Activated CD4-positive, alpha-beta T cell treated with anti-CD3 and anti-CD28 coated beads, Interleukin-2, amount 50 U/mL, for 48 hours (primary cell): ENCODE results near the gene MYO1F.
A peak's percentile ranks its signal among the peaks of the same experiment; 100 is the strongest.
"Not testable (repeated sequence)": the region's sequence is repeated elsewhere in the genome, so short reads cannot be mapped to it uniquely, and the experiment has no call there.

Experiments
- DNase-seq, 2 experiments: peaks; one replicate each; pipeline ENCODE4 v3.0.0-alpha.2; 2020

The MYO1F gene

GRCh38 chr19:8577247-8577646, at the start of gene MYO1F:
TSS of gene MYO1F (minus strand) at chr19:8577442. CDS start at chr19:8577309, 133 bp downstream.
- no peak for DNase-seq

DNA sequence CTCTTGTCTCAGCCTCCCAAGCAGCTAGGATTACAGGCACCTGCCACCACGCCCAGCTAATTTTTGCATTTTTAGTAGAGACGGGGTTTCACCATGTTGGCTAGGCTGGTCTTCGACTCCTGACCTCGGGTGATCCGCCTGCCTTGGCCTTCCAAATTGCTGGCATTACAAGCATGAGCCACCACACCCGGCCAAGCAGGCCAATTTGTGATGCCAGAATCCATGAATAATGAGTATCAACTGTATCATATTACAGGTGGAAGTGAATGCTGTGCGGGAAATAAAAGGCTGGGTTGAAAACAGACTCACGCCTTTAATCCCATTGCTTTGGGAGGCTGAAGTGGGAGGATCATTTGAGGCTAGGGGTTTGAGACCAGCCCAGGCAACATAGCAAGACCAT, 49.6 kb upstream of the MYO1F start:
- DNase-seq: no peak

- DNase-seq: not testable (repeated sequence)
Measured at GRCh38 chr19:8622886-8623285, 45.6 kb upstream of the MYO1F start.

DNA sequence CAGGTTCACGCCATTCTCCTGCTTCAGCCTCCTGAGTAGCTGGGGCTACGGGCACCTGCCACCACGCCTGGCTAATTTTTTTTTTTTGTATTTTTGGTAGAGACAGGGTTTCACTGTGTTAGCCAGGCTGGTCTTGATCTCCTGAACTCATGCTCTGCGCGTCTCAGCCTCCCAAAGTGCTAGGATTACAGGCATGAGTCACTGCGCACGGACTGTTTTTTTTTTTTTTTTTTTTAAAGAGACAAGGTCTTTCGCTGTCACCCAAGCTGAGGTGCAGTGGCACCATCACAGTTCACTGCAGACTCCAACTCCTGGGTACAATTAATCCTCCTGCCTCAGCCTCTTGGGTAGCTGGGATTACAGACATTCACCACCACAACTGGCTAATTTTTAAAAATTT, 41.5 kb upstream of the MYO1F start:
- no peak for DNase-seq

- DNase-seq: no peak
Measured at GRCh38 chr19:8617984-8618383, 40.7 kb upstream of the MYO1F start.

DNA sequence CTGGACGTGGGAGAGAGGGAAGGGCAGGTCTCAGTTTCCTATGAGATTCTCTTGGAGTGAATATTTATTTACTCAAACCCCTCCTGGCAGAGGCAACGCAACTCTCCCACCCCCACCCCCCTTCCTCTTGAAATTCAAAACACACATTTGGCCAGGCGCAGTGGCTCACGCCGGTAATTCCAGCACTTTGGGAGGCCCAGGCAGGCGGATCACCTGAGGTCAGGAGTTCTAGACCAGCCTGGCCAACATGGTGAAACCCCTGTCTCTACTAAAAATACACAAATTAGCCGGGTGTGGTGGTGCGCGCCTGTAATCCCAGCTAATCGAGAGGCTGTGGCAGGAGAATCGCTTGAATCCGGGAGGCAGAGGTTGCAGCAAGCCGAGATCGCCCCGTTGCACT, 40.1 kb upstream of the MYO1F start:
- DNase-seq: not testable (repeated sequence)

DNA sequence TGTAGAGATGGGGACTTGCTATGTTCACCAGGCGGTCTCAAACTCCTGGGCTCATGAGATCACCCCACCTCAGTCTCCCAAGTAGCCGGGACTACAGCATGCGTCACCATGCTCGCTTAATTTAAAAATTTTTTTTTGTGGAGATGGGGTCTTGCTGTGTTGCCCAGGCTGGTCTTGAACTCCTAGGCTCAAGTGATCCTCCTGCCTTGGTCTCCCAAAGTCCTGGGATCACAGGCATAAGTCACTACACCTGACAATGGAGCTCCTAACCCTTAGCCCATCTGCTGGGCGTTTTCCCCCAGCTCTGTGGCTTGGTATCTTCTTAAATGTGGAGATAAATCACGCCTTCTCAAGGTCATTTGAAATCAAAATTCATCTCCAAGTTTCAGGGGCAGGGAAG, 39.6 kb upstream of the MYO1F start:
- DNase-seq: no peak

GRCh38 chr19:8615813-8616596, 38.8 kb upstream of the MYO1F start:
- peak; percentile 73 to 78 for DNase-seq

- no peak for DNase-seq
Measured at GRCh38 chr19:8615024-8615423, 37.8 kb upstream of the MYO1F start.

GRCh38 chr19:8614455-8614854, 37.2 kb upstream of the MYO1F start:
- DNase-seq: no peak

- DNase-seq: no peak
Measured at GRCh38 chr19:8612807-8613171, 35.5 kb upstream of the MYO1F start.

DNA sequence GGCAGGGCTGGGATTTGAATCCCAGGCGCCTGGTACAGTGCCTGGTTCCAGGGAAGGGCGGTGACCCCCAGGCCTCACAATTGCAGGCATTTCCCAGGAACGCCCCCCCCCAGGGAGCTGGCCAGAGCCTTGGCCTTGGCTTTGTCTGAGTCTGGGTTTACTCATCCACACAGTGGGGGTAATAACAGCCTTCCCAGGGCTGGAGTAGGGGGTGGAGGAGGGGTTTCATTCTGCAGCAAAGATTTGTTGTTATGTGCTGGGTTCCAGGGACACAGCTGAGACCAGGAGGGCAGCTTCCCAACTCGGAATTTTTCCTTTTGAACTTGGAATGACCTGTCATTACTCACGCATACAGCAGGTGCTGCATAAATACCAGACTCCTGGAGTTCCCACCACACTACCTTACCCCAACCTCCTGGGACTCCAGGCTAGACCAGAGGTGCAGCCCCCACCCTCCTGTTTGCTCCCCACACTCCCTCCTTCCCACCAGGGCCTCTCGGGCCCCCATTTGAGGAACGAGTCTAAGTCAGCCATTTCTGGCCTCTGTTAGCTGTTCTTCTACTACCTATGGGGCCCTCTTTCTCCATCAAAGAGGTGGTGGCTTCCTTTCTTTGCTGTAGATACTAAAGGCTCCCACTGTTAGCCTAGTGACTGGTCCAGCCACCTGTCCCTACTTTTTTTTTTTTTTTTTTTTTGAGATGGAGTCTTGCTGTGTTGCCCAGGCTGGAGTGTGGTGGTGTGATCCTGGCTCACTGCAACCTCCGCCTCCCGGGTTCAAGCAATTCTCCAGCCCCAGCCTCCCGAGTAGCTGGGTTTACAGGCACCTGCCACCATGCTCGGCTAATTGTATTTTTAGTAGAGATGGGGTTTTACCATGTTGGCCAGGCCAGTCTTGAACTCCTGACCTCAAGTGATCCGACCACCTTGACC, 34.9 kb upstream of the MYO1F start:
- DNase-seq: no peak

DNA sequence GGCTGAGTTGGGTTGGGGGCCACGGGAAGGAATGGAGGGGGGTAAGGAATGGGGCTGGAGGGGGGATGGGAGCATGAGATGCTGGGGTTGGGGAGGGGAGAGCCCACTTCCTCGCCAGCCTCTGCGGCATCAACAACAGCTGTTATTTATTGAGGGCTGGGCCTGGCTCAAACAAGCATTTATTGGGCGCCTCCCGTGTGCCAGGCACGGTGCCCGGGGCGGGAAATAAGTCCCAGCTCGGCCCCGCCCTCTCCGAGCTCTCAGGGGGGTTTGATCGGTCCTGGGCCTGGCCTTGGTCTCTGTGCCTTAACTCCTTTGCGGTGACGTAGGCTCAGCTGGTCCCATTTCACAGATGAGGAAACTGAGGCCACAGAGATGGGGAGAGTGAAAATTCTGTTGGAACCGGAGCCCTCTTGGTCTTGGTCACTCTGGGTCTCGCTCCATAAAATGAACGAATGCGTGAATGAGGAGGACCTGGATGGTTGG, 34.2 kb upstream of the MYO1F start:
- no peak for DNase-seq

GRCh38 chr19:8610936-8611300, 33.7 kb upstream of the MYO1F start:
- DNase-seq: no peak

DNA sequence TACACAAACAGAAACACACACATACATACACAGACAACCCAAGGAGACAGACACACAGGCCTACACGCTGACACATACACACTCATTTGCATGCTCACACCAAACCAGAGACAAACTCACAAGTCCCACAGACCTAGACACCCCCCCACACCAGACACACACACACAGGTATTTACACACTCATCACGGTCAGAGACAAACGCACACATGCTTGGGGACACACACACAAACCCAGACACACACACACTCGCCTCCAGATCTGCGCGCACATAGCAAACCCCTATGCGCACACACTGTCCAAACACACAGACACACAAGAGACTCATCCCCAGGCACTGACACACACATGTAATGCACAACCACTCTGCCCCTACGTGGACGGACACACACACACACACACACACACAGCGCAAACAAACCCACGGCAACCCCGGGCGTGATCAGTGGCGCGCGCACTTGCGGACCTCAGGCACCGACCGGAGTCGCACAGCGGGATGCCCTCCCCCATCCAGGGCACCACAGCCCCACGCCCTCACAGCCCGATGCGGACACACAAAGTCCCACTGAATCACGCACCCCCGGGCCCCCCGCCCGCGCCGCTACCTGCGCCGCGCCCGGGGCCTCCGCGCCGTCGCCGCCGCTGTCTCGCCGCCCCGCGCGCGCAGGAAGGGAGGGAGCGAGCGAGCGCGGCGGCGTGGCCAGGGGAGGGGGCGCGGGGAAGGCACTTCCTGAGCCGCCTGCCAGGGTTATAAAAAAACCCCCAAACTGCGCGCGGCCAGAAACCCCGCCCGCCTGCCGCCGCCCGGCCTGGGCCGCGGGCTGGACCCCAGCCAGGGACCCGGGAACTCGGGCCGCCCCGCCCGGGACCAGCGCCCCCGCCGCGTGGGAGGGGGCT, 33.0 kb upstream of the MYO1F start, which contains the start of gene ADAMTS10:
Gene ADAMTS10 (minus strand): TSS at position 675 of the 895 bp plus-strand sequence. CDS start 5,005 bp downstream, outside the sequence.
- DNase-seq: peak; percentile 43 to 45

DNA sequence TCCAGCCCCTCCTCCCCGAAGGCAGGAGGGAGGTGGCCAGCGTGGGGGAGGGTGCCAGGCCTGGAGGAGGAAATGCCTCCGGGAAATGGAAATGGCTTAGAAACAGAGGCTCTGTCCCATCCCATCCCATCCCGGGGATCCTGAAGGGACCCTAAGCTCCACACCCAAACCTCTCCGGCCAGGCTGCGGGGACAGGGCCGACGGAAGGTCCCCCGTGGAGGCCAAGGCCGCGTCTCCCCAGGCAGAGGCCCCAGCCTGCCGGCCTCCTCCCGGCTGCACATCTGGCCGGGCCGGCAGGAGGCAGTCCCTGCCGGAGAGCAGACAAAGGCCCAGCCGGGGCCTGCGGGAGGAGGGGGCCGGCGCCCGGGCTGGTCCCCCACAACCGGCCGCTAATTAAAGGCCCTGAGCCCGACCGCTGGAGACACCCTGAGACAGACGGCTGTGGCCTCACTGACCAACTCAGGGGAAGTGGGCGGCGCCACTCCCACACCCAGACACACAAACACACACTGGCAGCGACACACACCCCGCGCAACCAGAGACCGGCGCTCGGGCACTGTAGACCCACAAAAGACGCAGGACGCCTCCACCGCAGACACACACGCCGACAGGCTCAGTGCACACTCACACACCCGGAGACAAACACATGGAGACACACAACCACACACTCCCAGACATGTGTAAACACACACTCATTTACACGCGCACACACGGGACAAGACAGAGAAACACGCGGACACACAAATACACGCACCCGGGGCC, 32.2 kb upstream of the MYO1F start:
- peak; percentile 43 to 47 for DNase-seq

GRCh38 chr19:8608941-8609278, 31.7 kb upstream of the MYO1F start:
- DNase-seq: no peak

GRCh38 chr19:8607386-8607785, 30.1 kb upstream of the MYO1F start:
- DNase-seq: no peak

DNA sequence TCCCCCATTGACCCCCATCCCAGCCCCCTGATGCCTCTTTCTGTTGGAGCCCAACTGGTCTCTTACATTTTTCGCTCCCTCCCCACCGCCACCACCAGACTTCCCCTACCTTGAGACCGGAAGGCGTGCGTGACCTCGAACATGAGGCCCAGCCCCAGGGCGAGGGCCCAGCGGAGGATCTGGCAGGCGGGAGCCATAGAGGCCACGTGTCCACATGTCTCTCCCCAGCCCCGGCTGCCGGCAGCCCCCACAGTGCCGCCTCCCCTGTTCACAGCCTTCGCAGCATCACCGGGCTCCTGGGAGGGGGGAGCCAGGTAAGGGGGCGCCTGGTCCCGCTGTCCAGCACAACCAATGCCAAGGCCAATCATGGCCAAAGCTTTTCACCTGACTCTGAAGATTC, 28.3 kb upstream of the MYO1F start:
- no peak for DNase-seq

GRCh38 chr19:8601796-8602195, 24.6 kb upstream of the MYO1F start:
- no peak for DNase-seq

DNA sequence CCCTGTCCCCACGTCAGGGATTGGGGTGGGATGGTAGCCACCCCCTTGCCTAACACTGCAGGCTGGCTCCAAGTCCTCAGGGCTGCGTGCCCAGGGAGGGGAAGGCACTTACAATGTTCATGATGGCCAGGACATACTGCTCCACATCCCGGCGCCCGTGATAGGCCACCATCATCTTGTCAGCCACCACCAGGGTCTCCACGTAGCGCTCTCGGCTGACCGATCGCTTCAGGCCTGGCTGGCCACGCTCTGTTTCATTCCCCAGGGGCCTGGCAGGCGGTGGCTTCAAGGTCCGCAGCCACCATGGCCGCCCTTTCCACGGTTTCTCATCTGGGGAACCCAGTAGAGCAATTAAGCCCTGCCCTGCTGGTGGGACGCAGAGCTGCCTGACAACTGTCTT, 23.6 kb upstream of the MYO1F start:
- DNase-seq: no peak

- no peak for DNase-seq
Measured at GRCh38 chr19:8600064-8600463, 22.8 kb upstream of the MYO1F start.
